GM18861 (cell line): ENCODE data around the gene EEF1AKMT3.

Source experiments
- ATAC-seq: cut with Tn5 transposase; IDR thresholded peaks from one replicate; pipeline ENCODE4 v1.9.1; 2021; ENCODE audit not compliant: unreplicated experiment

Gene EEF1AKMT3

GRCh38 chr12:57772429-57773322 lies at the start of gene EEF1AKMT3:
EEF1AKMT3 (plus strand) TSS chr12:57772614; CDS start chr12:57772725, 111 bp downstream.
- no peak for ATAC-seq

GRCh38 chr12:57722716-57723629 lies 49.4 kb upstream of the EEF1AKMT3 start:
- no peak for ATAC-seq

GRCh38 chr12:57723630-57723962 lies 48.8 kb upstream of the EEF1AKMT3 start:
- no peak for ATAC-seq

- ATAC-seq, result no peak
Measured at GRCh38 chr12:57724003-57724935, 48.1 kb upstream of the EEF1AKMT3 start.

GRCh38 chr12:57724936-57725740 lies 47.3 kb upstream of the EEF1AKMT3 start:
- no peak for ATAC-seq

- no peak for ATAC-seq
Measured at GRCh38 chr12:57725851-57726150, 46.6 kb upstream of the EEF1AKMT3 start.

- ATAC-seq, result no peak
Measured at GRCh38 chr12:57726151-57726883, 46.1 kb upstream of the EEF1AKMT3 start.

- no peak for ATAC-seq
Measured at GRCh38 chr12:57726884-57727757, 45.3 kb upstream of the EEF1AKMT3 start.

- no peak for ATAC-seq
Measured at GRCh38 chr12:57727758-57728395, 44.5 kb upstream of the EEF1AKMT3 start.

GRCh38 chr12:57729321-57729844 lies 43.0 kb upstream of the EEF1AKMT3 start:
- ATAC-seq, result no peak

GRCh38 chr12:57730336-57731067 lies 41.9 kb upstream of the EEF1AKMT3 start:
- no peak for ATAC-seq

GRCh38 chr12:57731411-57732080 lies 40.9 kb upstream of the EEF1AKMT3 start:
- no peak for ATAC-seq

- ATAC-seq, result no peak
Measured at GRCh38 chr12:57732270-57732669, 40.1 kb upstream of the EEF1AKMT3 start.

- no peak for ATAC-seq
Measured at GRCh38 chr12:57732726-57733593, 39.5 kb upstream of the EEF1AKMT3 start.

- ATAC-seq, result no peak
Measured at GRCh38 chr12:57733928-57734327, 38.5 kb upstream of the EEF1AKMT3 start.

GRCh38 chr12:57734591-57734990 lies 37.8 kb upstream of the EEF1AKMT3 start:
- ATAC-seq, result no peak
